Mesangial cell (primary cell): ENCODE data around the gene CA5B. TPM values are rescaled to one million over a fixed set of nuclear protein-coding genes. Genes with fewer than 3 reads are reported as not detected.

ENCODE experiments used
- total RNA-seq: library from RNA; depleted of rRNA; stranded (reverse); fragments of >200 nt; gene quantifications from 2 replicates; pipeline ENCODE4 v1.2.3, GENCODE V29; 2015

Gene CA5B, protein sequence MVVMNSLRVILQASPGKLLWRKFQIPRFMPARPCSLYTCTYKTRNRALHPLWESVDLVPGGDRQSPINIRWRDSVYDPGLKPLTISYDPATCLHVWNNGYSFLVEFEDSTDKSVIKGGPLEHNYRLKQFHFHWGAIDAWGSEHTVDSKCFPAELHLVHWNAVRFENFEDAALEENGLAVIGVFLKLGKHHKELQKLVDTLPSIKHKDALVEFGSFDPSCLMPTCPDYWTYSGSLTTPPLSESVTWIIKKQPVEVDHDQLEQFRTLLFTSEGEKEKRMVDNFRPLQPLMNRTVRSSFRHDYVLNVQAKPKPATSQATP
- 1.8 and 4.6 TPM in 2 replicates for total RNA-seq

GRCh38 chrX:15737959-15738902 lies at the start of gene CA5B:
Gene CA5B (plus strand): TSS chrX:15738270. CDS start chrX:15750024, 11,754 bp downstream.

DNA sequence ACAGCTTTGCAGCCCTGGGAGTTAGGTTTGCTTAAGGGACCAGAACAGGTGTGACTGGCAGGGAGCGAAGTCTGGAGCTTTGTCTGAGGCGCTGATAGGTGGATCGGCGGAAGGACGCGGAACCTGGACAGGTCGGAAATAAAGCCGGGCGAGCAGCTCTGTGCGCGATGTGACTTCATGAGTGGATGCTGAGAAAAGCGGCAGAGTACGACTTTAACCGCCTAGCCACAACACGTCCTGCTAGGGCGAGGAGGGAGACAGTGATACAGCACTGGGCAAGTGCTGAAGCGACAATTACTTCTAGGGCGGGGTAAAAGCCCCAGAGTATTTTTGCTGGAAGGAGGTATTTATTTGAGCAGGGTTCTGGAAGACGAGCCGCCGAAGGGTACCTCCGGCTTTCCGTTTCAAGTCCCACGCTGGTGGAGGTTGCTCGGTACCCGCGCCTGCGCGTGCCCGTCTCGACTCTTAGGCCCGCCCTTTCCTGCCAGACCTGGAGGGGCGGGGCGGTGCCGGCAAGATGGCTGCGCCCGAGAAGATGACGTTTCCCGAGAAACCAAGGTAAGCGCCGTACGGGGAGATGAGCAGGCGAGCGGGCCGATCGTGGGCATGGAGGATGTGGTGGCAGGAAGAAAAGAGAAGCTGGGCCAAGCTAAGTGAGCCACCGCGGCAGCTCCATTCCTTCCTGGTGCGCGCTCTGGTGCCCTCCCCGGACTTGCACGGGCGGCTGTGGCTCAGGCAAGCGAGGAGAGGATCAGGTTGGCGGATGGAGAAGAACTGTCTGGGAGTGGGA lies 52.1 kb downstream of the CA5B start, which contains the start of gene ZRSR2:
TSS of gene ZRSR2 (plus strand) at position 506 of the 790 bp plus-strand sequence. CDS start at position 518, 12 bp downstream.

Other genes starting within 250 kb of the CA5B start
- gene PIR, start 244.9 kb upstream of the CA5B start, total RNA-seq: 4.2 and 5.1 TPM in 2 replicates
- not detected in 2 replicates for gene BMX, start 237.5 kb upstream of the CA5B start, total RNA-seq
- gene ACE2, start 137.3 kb upstream of the CA5B start, total RNA-seq: not detected in 2 replicates
- 0.16 and 0.51 TPM in 2 replicates for gene CLTRN, start 73.5 kb upstream of the CA5B start, total RNA-seq
- gene ZRSR2, start 52.2 kb downstream of the CA5B start, total RNA-seq: 1.9 and 2.1 TPM in 2 replicates
- gene AP1S2, start 116.5 kb downstream of the CA5B start, total RNA-seq: 26.4 and 61.3 TPM in 2 replicates